ENCODE data around the gene ATG4B.
A peak's percentile ranks its signal among the peaks of the same experiment; 100 is the strongest.

ATG4B gene

DNA sequence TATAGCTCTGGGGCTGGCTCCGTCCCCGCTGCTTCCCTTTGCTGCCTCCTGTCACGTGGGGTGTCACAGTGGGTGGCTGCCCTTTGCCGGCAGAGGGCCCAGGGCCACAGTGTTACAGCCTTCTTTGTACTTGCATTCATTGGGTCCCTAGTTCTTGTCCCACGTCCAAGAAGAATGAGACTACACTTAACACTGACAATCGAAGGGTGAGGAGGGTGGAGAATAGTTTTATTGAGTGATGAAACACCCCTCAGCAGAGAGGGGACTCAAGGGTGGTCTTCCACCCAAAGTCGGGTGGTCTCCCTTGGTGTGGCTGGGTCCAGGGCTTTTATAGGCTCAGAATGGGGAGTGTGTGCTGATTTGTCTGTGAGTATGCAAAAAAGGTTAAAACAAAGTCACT is 1.9 kb downstream of the ATG4B start:
- TF ChIP-seq CTBP1 (IDR thresholded peaks at IDR 0.05; ENCODE audit: borderline replicate concordance) (no peak), SP1 (IDR thresholded peaks at IDR 0.05) (no peak), L3MBTL2 (conservative IDR thresholded peaks at IDR 0.05) (no peak), ZNF384 (IDR thresholded peaks at IDR 0.05) (no peak), FOXA1 (IDR thresholded peaks at IDR 0.05) (no peak), BHLHE40 (IDR thresholded peaks at IDR 0.05; ENCODE audit: borderline replicate concordance) (no peak), ELF4 (IDR thresholded peaks at IDR 0.05) (no peak), ARNT (IDR thresholded peaks at IDR 0.05) (no peak), HDGF (IDR thresholded peaks at IDR 0.05; ENCODE audit: borderline replicate concordance) (no peak), NFRKB (IDR thresholded peaks at IDR 0.05) (no peak), FOXM1 (IDR thresholded peaks at IDR 0.05; ENCODE audit: borderline replicate concordance) (no peak), LEF1 (IDR thresholded peaks at IDR 0.05; ENCODE audit: borderline replicate concordance) (no peak)
- CTCF ChIA-PET = no interaction called here
- no peak for DNase-seq (ENCODE audit: extremely low spot score)
- POLR2A ChIA-PET = no interaction called here

DNA sequence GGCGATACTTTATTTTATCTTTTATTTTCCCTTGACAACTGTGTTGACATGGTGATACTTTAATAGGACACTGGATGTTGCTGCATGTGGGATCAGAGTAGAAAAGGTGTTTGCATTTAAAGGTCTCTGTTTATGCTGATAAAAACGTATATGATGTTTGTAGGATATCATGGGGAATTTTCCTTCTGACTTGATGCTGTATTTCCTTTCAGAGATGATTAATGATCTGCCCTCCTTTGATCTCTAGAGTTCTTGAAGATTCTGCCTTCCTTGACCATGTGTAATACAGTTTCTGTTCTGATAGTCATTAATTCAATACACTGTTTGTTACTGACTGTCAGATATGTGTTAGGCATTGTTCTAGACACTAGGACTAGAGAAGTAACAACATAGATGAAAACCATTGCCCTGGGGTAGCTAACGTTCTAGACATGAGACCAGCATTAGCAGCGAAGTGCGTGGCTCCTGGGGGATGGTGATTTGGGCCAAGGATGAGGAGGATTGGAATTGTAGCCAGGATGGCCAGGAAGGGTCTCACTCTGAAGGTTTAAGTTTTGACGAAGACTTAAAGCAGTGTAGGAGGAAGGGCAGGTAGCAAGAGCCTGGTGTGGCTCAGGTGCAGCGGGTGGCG is 2.8 kb downstream of the ATG4B start:
- DNase-seq (ENCODE audit: extremely low spot score) = no peak
- TF ChIP-seq FOXA1 (IDR thresholded peaks at IDR 0.05) (no peak), LEF1 (IDR thresholded peaks at IDR 0.05; ENCODE audit: borderline replicate concordance) (0 out of 2 replicates have a peak, but pooled peaks have one; percentile 58)
- ChIA-PET POLR2A (no interaction called here), CTCF (no interaction called here)

DNA sequence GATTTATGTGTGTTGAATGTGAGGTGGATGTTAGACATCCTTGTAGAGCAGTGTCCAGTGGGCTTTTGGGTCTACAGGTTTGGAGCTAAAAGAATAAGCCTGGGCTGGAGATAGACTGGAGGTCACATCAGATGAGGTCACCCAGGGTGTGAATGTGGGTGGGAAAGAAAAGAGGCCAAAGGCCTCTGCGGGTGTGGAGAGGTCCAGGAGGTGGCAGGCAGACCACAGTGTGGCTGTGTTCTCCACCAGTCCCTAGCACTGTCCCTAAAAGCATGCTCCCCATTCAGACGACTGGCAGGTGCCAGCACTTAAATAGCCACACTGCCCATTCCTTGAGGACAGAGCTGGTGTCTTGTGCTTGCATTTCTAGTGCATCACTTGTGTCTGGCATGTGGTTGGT is 4.1 kb downstream of the ATG4B start:
- no peak for DNase-seq (ENCODE audit: extremely low spot score)
- ChIA-PET CTCF (no interaction called here), POLR2A (no interaction called here)
- TF ChIP-seq CTBP1 (IDR thresholded peaks at IDR 0.05; ENCODE audit: borderline replicate concordance) = no peak
- TF ChIP-seq FOXK2 (IDR thresholded peaks at IDR 0.05) = no peak
- no peak for TF ChIP-seq ZNF384 (IDR thresholded peaks at IDR 0.05)
- TF ChIP-seq LEF1 (IDR thresholded peaks at IDR 0.05; ENCODE audit: borderline replicate concordance) = no peak
- no peak for TF ChIP-seq TARDBP (IDR thresholded peaks at IDR 0.05)
- no peak for TF ChIP-seq HDGF (IDR thresholded peaks at IDR 0.05; ENCODE audit: borderline replicate concordance)
- TF ChIP-seq, protein P1, sequence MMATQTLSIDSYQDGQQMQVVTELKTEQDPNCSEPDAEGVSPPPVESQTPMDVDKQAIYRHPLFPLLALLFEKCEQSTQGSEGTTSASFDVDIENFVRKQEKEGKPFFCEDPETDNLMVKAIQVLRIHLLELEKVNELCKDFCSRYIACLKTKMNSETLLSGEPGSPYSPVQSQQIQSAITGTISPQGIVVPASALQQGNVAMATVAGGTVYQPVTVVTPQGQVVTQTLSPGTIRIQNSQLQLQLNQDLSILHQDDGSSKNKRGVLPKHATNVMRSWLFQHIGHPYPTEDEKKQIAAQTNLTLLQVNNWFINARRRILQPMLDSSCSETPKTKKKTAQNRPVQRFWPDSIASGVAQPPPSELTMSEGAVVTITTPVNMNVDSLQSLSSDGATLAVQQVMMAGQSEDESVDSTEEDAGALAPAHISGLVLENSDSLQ (IDR thresholded peaks at IDR 0.05) = no peak
- no peak for TF ChIP-seq BHLHE40 (IDR thresholded peaks at IDR 0.05; ENCODE audit: borderline replicate concordance)
- no peak for TF ChIP-seq FOXM1 (IDR thresholded peaks at IDR 0.05; ENCODE audit: borderline replicate concordance)
- no peak for TF ChIP-seq SP1 (IDR thresholded peaks at IDR 0.05)
- no peak for TF ChIP-seq NFRKB (IDR thresholded peaks at IDR 0.05)
- no peak for TF ChIP-seq ARNT (IDR thresholded peaks at IDR 0.05)
- no peak for TF ChIP-seq ELF4 (IDR thresholded peaks at IDR 0.05)
- no peak for TF ChIP-seq L3MBTL2 (conservative IDR thresholded peaks at IDR 0.05)
- TF ChIP-seq SUZ12 (IDR thresholded peaks at IDR 0.05) = no peak
- TF ChIP-seq FOXA1 (IDR thresholded peaks at IDR 0.05) = no peak

DNA sequence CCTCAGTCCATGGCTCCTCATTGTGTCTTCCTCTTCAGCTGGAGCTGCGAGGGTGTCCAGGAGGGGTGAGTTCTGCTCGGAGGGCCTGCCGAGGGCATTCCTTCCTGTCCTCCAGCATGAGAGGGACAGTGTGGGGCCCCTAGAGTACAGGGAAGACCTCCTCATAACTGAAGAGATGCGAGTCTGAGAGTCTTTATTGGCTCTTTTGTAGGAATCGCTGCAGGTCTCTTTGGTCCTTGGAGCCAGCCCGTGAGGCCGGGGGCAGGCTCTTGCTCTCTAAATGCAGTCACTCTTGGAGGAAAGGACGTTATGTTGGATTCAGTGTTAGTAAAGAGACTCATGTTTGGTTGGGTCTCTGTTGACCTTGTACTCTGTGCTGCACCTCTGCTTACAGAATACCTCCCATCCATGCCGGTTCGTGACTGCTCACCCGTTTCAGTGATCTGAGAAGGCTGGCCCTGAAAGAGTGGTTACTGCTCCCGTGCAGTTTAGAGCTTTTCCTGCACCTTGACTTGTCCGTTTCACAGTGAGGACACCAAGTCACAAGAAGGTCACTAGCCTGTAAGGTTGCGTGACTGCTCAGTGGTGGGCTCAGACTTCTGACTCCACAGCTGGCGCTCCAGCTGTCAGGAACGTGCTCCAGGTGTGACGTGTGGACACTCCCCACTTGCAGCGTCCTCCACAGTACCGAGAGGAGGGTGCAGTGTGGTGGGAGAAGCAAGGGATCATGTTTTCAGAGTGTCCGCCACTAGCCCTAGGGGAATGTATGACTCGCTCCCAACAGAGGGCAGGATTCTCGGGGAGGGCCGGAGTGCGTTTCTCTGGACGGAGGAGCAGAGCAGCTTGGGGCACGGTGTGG is 7.8 kb downstream of the ATG4B start:
- ChIA-PET CTCF (no interaction called here), POLR2A (no interaction called here)
- no peak for TF ChIP-seq SP1 (IDR thresholded peaks at IDR 0.05)
- TF ChIP-seq L3MBTL2 (conservative IDR thresholded peaks at IDR 0.05) = no peak
- TF ChIP-seq SUZ12 (IDR thresholded peaks at IDR 0.05) = no peak
- DNase-seq (ENCODE audit: extremely low spot score) = peak; percentile 25

DNA sequence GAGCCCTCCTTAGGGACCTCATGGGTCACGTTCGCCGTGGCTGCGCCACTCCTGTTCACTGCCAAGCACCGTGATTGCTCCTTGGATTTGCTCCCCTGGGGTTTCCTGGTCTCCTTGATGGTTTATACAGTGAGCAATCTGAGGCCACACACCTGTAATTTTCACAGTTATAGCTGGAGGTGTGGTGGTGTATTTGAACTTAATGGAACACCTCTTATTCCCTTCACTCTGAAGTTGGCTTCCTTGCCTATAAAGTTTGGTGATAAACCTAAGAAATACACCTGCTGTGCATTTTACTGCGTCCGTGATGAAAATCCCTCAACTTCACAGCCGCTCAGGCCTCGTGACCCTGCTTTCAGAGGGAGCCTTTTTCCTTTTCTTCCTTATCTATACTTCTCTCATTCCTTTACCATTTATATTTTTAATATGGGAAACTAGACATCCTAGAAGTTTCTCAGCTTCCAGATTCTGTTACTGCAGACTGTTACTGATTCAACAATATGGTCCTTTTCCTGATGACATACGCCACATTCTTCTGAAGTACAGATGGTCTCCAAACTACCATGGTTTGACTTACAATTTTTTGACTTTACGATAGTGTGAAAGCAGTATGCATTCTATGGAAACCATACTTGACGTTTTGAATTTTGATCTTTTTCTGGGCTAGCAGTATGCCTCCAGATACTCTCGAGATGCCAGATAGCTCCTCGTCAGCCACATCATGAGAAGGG is 8.6 kb downstream of the ATG4B start:
- no peak for DNase-seq (ENCODE audit: extremely low spot score)
- CTCF ChIA-PET = no interaction called here
- POLR2A ChIA-PET = no interaction called here
- TF ChIP-seq CTBP1 (IDR thresholded peaks at IDR 0.05; ENCODE audit: borderline replicate concordance) = no peak
- TF ChIP-seq NFRKB (IDR thresholded peaks at IDR 0.05) = no peak
- no peak for TF ChIP-seq FOXA1 (IDR thresholded peaks at IDR 0.05)
- TF ChIP-seq SP1 (IDR thresholded peaks at IDR 0.05) = no peak
- TF ChIP-seq BHLHE40 (IDR thresholded peaks at IDR 0.05; ENCODE audit: borderline replicate concordance) = no peak
- no peak for TF ChIP-seq ZNF384 (IDR thresholded peaks at IDR 0.05)
- no peak for TF ChIP-seq L3MBTL2 (conservative IDR thresholded peaks at IDR 0.05)
- TF ChIP-seq FOXM1 (IDR thresholded peaks at IDR 0.05; ENCODE audit: borderline replicate concordance) = no peak
- no peak for TF ChIP-seq FOXK2 (IDR thresholded peaks at IDR 0.05)
- no peak for TF ChIP-seq ARNT (IDR thresholded peaks at IDR 0.05)
- TF ChIP-seq TARDBP (IDR thresholded peaks at IDR 0.05) = no peak

DNA sequence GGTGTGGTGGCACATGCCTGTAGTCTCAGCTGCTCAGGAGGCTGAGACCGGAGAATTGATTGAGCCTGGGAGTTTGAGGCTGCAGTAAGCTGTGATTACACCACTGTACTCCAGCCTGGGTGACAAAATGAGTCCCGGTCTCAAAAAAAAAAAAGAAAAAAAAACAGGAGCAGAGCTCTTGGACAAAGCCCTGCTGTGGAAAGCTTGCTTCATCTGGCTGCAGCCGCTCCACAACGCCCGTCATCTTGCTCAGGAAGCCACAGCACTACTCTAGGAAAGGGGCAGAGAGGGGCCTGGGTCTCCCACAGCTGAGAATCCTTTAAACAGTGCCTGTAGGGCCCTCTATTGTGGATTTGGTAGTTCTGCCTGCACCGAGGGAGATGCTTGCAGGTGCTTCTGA is 11.0 kb downstream of the ATG4B start:
- CTCF ChIA-PET = no interaction called here
- DNase-seq (ENCODE audit: extremely low spot score) = no peak
- POLR2A ChIA-PET = no interaction called here
- TF ChIP-seq NFRKB (IDR thresholded peaks at IDR 0.05) (no peak), CTBP1 (IDR thresholded peaks at IDR 0.05; ENCODE audit: borderline replicate concordance) (no peak), FOXA1 (IDR thresholded peaks at IDR 0.05) (no peak), ELF4 (IDR thresholded peaks at IDR 0.05) (no peak), L3MBTL2 (conservative IDR thresholded peaks at IDR 0.05) (no peak), LEF1 (IDR thresholded peaks at IDR 0.05; ENCODE audit: borderline replicate concordance) (no peak), ZNF384 (IDR thresholded peaks at IDR 0.05) (no peak), FOXM1 (IDR thresholded peaks at IDR 0.05; ENCODE audit: borderline replicate concordance) (no peak), SP1 (IDR thresholded peaks at IDR 0.05) (no peak), FOXK2 (IDR thresholded peaks at IDR 0.05) (no peak), ARNT (IDR thresholded peaks at IDR 0.05) (no peak), TARDBP (IDR thresholded peaks at IDR 0.05) (no peak), BHLHE40 (IDR thresholded peaks at IDR 0.05; ENCODE audit: borderline replicate concordance) (no peak), SUZ12 (IDR thresholded peaks at IDR 0.05) (no peak), HDGF (IDR thresholded peaks at IDR 0.05; ENCODE audit: borderline replicate concordance) (no peak)
- TF ChIP-seq, protein P1 (IDR thresholded peaks at IDR 0.05) = no peak

Measured in HEK293T (cell line).